ENCODE results near the gene TUBB2A.
"Not testable (repeated sequence)": the region's sequence is repeated elsewhere in the genome, so short reads cannot be mapped to it uniquely, and the experiment has no call there.

GRCh38 chr6:3137873-3138272 is 19.5 kb downstream of the TUBB2A start:
- not testable (repeated sequence) for TF ChIP-seq KDM1A (IDR thresholded peaks at IDR 0.05; ENCODE audit: borderline replicate concordance, low read length); CTCF (IDR thresholded peaks at IDR 0.05; ENCODE audit: control extremely low read depth in 1 of 3, insufficient read depth in 1 of 3, low read depth in 1 of 3, low read length in 3 of 3); POLR2AphosphoS5 (IDR thresholded peaks at IDR 0.05; ENCODE audit: low read depth, low read length); RFX5 (IDR thresholded peaks at IDR 0.05; ENCODE audit: borderline replicate concordance, low read depth, low read length); USF2 (IDR thresholded peaks at IDR 0.05; ENCODE audit: low read length); MAFK (IDR thresholded peaks at IDR 0.05; ENCODE audit: low read depth, low read length); GABPA (IDR thresholded peaks at IDR 0.05; ENCODE audit: borderline replicate concordance, insufficient read depth, low read length)
